OCI-LY7 (cell line): ENCODE results near the gene ARFIP1. TPM values are rescaled to one million over a fixed set of nuclear protein-coding genes. Genes with fewer than 3 reads are reported as not detected.

Source experiments
- BruUV-seq: library from RNA; stranded (reverse); fragments of 400-500 nt; replicated peaks from 2 replicates; lab custom pipeline; 2021; lab: Mats Ljungman, UMichigan
- CTCF ChIA-PET: fragments of 300-600 bp; sonication (Branson Sonifier 250); formaldehyde crosslinking; loops from one replicate; lab custom pipeline; 2022; ENCODE audit warnings: antibody characterized with exemption; ENCODE audit not compliant: unreplicated experiment; lab: Charles Lee
- POLR2A ChIA-PET: fragments of 300-600 bp; sonication (Branson Sonifier 250); formaldehyde crosslinking; loops from one replicate; lab custom pipeline; 2022; ENCODE audit warnings: antibody characterized with exemption; lab: Charles Lee
- DNase-seq: peaks from one replicate; pipeline ENCODE4 v3.0.0-alpha.2; 2015; ENCODE audit warnings: low spot score
- H2AFZ ChIP-seq: fragments of 200-600 bp; sonication (generic), shearing (Covaris generic); 2 replicates; pipeline ENCODE4 v1.6.1; 2014; ENCODE audit warnings: mild to moderate bottlenecking, antibody characterized with exemption, low read length, moderate library complexity
- H3K27ac ChIP-seq: fragments of 200-600 bp; sonication (generic); 2 replicates; pipeline ENCODE4 v1.5.1; 2014; ENCODE audit warnings: mixed run types, low read depth, mild to moderate bottlenecking, moderate library complexity, low read length, inconsistent platforms; ENCODE audit not compliant: poor library complexity, severe bottlenecking
- H3K36me3 ChIP-seq: fragments of 200-600 bp; sonication (generic); 2 replicates; pipeline ENCODE4 v1.6.1; 2014; ENCODE audit warnings: mild to moderate bottlenecking, antibody characterized with exemption, low read length, moderate library complexity, mixed read lengths; ENCODE audit not compliant: insufficient read depth
- H3K4me1 ChIP-seq: fragments of 200-600 bp; sonication (generic); 2 replicates; pipeline ENCODE4 v1.5.1; 2014; ENCODE audit warnings: mild to moderate bottlenecking, low read length; ENCODE audit not compliant: insufficient read depth, poor library complexity, severe bottlenecking
- H3K4me2 ChIP-seq: fragments of 200-600 bp; sonication (generic); 2 replicates; pipeline ENCODE4 v1.6.1; 2014; ENCODE audit warnings: mild to moderate bottlenecking, low read length
- H3K4me3 ChIP-seq: fragments of 200-600 bp; sonication (generic); 2 replicates; pipeline ENCODE4 v1.5.1; 2014; ENCODE audit warnings: mild to moderate bottlenecking, low read depth, low read length; ENCODE audit not compliant: poor library complexity, severe bottlenecking
- H3K79me2 ChIP-seq: fragments of 200-600 bp; sonication (generic); 2 replicates; pipeline ENCODE4 v1.6.1; 2016; ENCODE audit warnings: low read depth, mild to moderate bottlenecking, low read length, moderate library complexity, mixed read lengths; ENCODE audit not compliant: insufficient read depth
- H3K9me2 ChIP-seq: fragments of 200-600 bp; sonication (generic); 2 replicates; pipeline ENCODE4 v1.6.1; 2016; ENCODE audit warnings: mild to moderate bottlenecking, low read length, mixed read lengths; ENCODE audit not compliant: insufficient read depth
- H3K9me3 ChIP-seq: fragments of 200-600 bp; sonication (generic); 2 replicates; pipeline ENCODE4 v1.6.1; 2014; ENCODE audit warnings: mild to moderate bottlenecking, mixed run types, low read length, mixed read lengths
- H4K20me1 ChIP-seq: fragments of 200-600 bp; sonication (generic); 2 replicates; pipeline ENCODE4 v1.6.1; 2014; ENCODE audit warnings: mild to moderate bottlenecking, antibody characterized with exemption, low read length, moderate library complexity, mixed read lengths; ENCODE audit not compliant: insufficient read depth
- CTCF ChIP-seq: fragments of 200-600 bp; sonication (generic); conservative IDR thresholded peaks from 2 replicates; pipeline ENCODE4 v1.5.1; 2014; ENCODE audit warnings: mild to moderate bottlenecking, antibody characterized with exemption, low read length, moderate library complexity, mixed read lengths
- EZH2phosphoT487 ChIP-seq: fragments of 200-600 bp; sonication (generic); IDR thresholded peaks from 2 replicates; pipeline ENCODE4 v1.6.1; 2018; ENCODE audit warnings: low read depth, borderline replicate concordance, mild to moderate bottlenecking, mixed run types, antibody characterized with exemption, low read length, moderate library complexity, mixed read lengths
- intact Hi-C: fragments of 100-400 bp; cut with micrococcal nuclease; formaldehyde crosslinking; loops from one replicate; pipeline ENCODE4 v1.10.0; 2022; ENCODE audit not compliant: unreplicated experiment
- total RNA-seq, 2 experiments: library from RNA; depleted of rRNA in 1 of 2; stranded (reverse); fragments of >200 nt in 1 of 2; shearing (Covaris generic) in 1 of 2; gene quantifications; 2 replicates each; pipeline ENCODE4 v1.2.3, GENCODE V29; 2014 to 2022

The ARFIP1 gene
- total RNA-seq, 2 experiments from 2014 or later, result 27.0 to 29.3 TPM

- TF ChIP-seq EZH2phosphoT487 (no peak), CTCF (no peak)
- CTCF ChIA-PET, result no interaction called here
- H3K27ac ChIP-seq, result no peak overlapping the region
These were observed 42.6 kb downstream of the ARFIP1 start for GRCh38 chr4:152822323-152822722.

GRCh38 chr4:152824561-152824960 is 44.8 kb downstream of the ARFIP1 start:
- CTCF ChIA-PET, result no interaction called here
- POLR2A ChIA-PET, result no interaction called here
- no TSS peak for BruUV-seq

More at GRCh38 chr4:152822323-152822722, 42.6 kb downstream of the ARFIP1 start:
- H3K4me3 ChIP-seq, result no peak overlapping the region
- no peaks in the 10 kb centered on the region for H4K20me1 ChIP-seq
- no peak overlapping the region for H3K4me2 ChIP-seq
- no TSS peak for BruUV-seq
- POLR2A ChIA-PET, result no interaction called here
- DNase-seq, result no peak
- H3K4me1 ChIP-seq, result peaks cover 3% of the 10 kb centered on the region
- no peaks in the 10 kb centered on the region for H3K79me2 ChIP-seq
- intact Hi-C loops, result no loop called here
- no peaks in the 10 kb centered on the region for H3K36me3 ChIP-seq
- H2AFZ ChIP-seq, result no peak overlapping the region
- H3K9me3 ChIP-seq, result 0 out of 2 replicates have a peak, but pooled peaks cover 6% of the 10 kb centered on the region
- H3K9me2 ChIP-seq, result no peaks in the 10 kb centered on the region

More at GRCh38 chr4:152824561-152824960, 44.8 kb downstream of the ARFIP1 start:
- no peak overlapping the region for H2AFZ ChIP-seq
- TF ChIP-seq CTCF (no peak), EZH2phosphoT487 (no peak)
- H3K27ac ChIP-seq, result no peak overlapping the region
- no peak overlapping the region for H3K4me3 ChIP-seq
- H3K36me3 ChIP-seq, result no peaks in the 10 kb centered on the region
- no peaks in the 10 kb centered on the region for H3K79me2 ChIP-seq
- intact Hi-C loops, result no loop called here
- no peaks in the 10 kb centered on the region for H3K9me2 ChIP-seq
- H4K20me1 ChIP-seq, result no peaks in the 10 kb centered on the region
- DNase-seq, result no peak
- 0 out of 2 replicates have a peak, but pooled peaks cover 3% of the 10 kb centered on the region for H3K9me3 ChIP-seq
- H3K4me2 ChIP-seq, result no peak overlapping the region
- no peaks in the 10 kb centered on the region for H3K4me1 ChIP-seq
